ENCODE measurements around the gene ZNF165. TPM values are rescaled to one million over a fixed set of nuclear protein-coding genes. Genes with fewer than 3 reads are reported as not detected.
"Not testable (repeated sequence)": the region's sequence is repeated elsewhere in the genome, so short reads cannot be mapped to it uniquely, and the experiment has no call there.

ZNF165 gene
- total RNA-seq, 3 donors from 2014 or later, result 3.9 to 7.1 (median 4.0) TPM

DNA sequence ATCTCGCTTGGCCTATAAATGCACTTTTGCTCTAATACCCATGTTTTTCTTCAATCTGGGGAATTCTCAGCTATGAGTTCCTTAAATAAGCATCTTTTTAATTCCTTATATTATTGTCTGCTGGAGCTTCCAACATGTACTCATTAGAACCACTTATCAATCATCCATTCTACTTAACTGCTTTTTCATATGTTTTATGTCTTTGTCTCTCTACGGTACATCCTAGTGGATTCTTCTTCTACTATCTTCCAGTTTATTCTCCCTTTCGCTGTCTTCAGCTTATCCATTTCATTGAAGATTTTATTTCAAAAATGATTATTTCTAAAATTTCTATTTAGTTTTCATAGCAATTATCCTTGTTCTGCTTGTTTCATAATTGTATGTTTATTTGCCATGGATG, 31.6 kb downstream of the ZNF165 start:
- intact Hi-C loops (cut with DNase I, micrococcal nuclease), result no loop called here
- DNase-seq (no peak), ATAC-seq (no peak)
- TF ChIP-seq, protein P1, sequence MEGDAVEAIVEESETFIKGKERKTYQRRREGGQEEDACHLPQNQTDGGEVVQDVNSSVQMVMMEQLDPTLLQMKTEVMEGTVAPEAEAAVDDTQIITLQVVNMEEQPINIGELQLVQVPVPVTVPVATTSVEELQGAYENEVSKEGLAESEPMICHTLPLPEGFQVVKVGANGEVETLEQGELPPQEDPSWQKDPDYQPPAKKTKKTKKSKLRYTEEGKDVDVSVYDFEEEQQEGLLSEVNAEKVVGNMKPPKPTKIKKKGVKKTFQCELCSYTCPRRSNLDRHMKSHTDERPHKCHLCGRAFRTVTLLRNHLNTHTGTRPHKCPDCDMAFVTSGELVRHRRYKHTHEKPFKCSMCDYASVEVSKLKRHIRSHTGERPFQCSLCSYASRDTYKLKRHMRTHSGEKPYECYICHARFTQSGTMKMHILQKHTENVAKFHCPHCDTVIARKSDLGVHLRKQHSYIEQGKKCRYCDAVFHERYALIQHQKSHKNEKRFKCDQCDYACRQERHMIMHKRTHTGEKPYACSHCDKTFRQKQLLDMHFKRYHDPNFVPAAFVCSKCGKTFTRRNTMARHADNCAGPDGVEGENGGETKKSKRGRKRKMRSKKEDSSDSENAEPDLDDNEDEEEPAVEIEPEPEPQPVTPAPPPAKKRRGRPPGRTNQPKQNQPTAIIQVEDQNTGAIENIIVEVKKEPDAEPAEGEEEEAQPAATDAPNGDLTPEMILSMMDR (IDR thresholded peaks at IDR 0.05), result no peak
- Histone ChIP-seq H3K4me3 (no peak overlapping the region), H3K9me3 (no peaks in the 10 kb centered on the region), H3K36me3 (ENCODE audit: low read depth) (no peaks in the 10 kb centered on the region), H3K4me1 (ENCODE audit: low read depth) (no peaks in the 10 kb centered on the region)

- Histone ChIP-seq H3K4me3 (no peak overlapping the region), H3K9me3 (no peaks in the 10 kb centered on the region), H3K36me3 (ENCODE audit: low read depth) (no peaks in the 10 kb centered on the region), H3K4me1 (ENCODE audit: low read depth) (no peaks in the 10 kb centered on the region)
- TF ChIP-seq, protein P1 (IDR thresholded peaks at IDR 0.05), result no peak
- intact Hi-C loops (cut with DNase I, micrococcal nuclease), result no loop called here
- DNase-seq, result no peak
- no peak for ATAC-seq
Observed at GRCh38 chr6:28115799-28116198, 35.4 kb downstream of the ZNF165 start.

- no peaks in the 10 kb centered on the region for H3K36me3 ChIP-seq (ENCODE audit: low read depth)
Observed at GRCh38 chr6:28117386-28118050, 37.1 kb downstream of the ZNF165 start.

DNA sequence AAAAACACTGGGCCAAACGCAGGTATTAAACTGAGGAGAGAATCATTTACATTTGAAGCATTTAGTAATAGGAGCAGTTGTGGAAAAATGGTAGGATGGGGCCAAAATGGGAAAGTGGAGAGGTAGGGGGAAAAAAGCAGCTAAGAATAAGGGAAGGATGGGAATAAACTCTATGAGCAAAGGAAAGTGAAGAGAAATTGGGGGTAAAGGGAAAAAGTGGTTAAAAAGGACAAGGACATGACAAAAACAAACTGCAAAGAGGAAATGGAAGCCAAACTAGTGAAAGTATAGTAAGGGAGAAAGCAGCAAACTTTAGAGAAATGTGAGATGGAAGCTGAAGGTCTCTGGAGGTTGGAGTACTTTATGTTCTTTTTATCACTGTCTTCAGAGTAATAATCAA, 37.8 kb downstream of the ZNF165 start:
- TF ChIP-seq, protein P1 (IDR thresholded peaks at IDR 0.05), result no peak
- no peak for ATAC-seq
- Histone ChIP-seq H3K4me3 (no peak overlapping the region), H3K36me3 (ENCODE audit: low read depth) (no peaks in the 10 kb centered on the region), H3K9me3 (no peaks in the 10 kb centered on the region), H3K4me1 (ENCODE audit: low read depth) (no peaks in the 10 kb centered on the region)
- intact Hi-C loops (cut with DNase I, micrococcal nuclease), result no loop called here
- DNase-seq, result no peak

More at GRCh38 chr6:28117386-28118050, 37.1 kb downstream of the ZNF165 start:
- TF ChIP-seq, protein P1 (IDR thresholded peaks at IDR 0.05), result no peak
- no peaks in the 10 kb centered on the region for H3K4me1 ChIP-seq (ENCODE audit: low read depth)
- ATAC-seq (no peak), DNase-seq (no peak)
- H3K9me3 ChIP-seq, result no peaks in the 10 kb centered on the region
- intact Hi-C loops (cut with DNase I, micrococcal nuclease), result no loop called here
- no peak overlapping the region for H3K4me3 ChIP-seq

- intact Hi-C loops (cut with DNase I, micrococcal nuclease), result no loop called here
- ATAC-seq, result no peak
- Histone ChIP-seq H3K4me3 (no peak overlapping the region), H3K36me3 (ENCODE audit: low read depth) (no peaks in the 10 kb centered on the region), H3K9me3 (no peaks in the 10 kb centered on the region), H3K4me1 (ENCODE audit: low read depth) (peaks cover 3% of the 10 kb centered on the region)
- DNase-seq, result no peak
- TF ChIP-seq, protein P1 (IDR thresholded peaks at IDR 0.05), result no peak
Observed at GRCh38 chr6:28121876-28122275, 41.5 kb downstream of the ZNF165 start.

GRCh38 chr6:28122283-28122682, 41.9 kb downstream of the ZNF165 start:
- H3K9me3 ChIP-seq; H3K4me1 ChIP-seq (ENCODE audit: low read depth); H3K4me3 ChIP-seq; ATAC-seq; H3K36me3 ChIP-seq (ENCODE audit: low read depth); DNase-seq; intact Hi-C loops (cut with DNase I, micrococcal nuclease): not testable (repeated sequence)

All from mucosa of descending colon (tissue), 3 donors.